Renal pelvis (tissue), 12 donors: Measurements from ENCODE around the gene FAAH2. TPM values are rescaled to one million over a fixed set of nuclear protein-coding genes. Genes with fewer than 3 reads are reported as not detected.
"Not testable (repeated sequence)": the region's sequence is repeated elsewhere in the genome, so short reads cannot be mapped to it uniquely, and the experiment has no call there.

Experiments
- DNase-seq: peaks from one replicate; pipeline ENCODE4 v3.0.0-alpha.2; 2013
- long read RNA-seq, 16 experiments: transcript quantifications; one replicate each; lab custom pipeline, GENCODE V29; 2026
- polyA plus RNA-seq, 3 donors: library from polyadenylated mRNA; unstranded; fragments of 120-200 nt; gene quantifications; one replicate each; pipeline ENCODE4 v1.2.1, GENCODE V29; 2013; ENCODE audit not compliant: insufficient read length in 3 of 3

FAAH2 gene, protein sequence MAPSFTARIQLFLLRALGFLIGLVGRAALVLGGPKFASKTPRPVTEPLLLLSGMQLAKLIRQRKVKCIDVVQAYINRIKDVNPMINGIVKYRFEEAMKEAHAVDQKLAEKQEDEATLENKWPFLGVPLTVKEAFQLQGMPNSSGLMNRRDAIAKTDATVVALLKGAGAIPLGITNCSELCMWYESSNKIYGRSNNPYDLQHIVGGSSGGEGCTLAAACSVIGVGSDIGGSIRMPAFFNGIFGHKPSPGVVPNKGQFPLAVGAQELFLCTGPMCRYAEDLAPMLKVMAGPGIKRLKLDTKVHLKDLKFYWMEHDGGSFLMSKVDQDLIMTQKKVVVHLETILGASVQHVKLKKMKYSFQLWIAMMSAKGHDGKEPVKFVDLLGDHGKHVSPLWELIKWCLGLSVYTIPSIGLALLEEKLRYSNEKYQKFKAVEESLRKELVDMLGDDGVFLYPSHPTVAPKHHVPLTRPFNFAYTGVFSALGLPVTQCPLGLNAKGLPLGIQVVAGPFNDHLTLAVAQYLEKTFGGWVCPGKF
- polyA plus RNA-seq, result 10 to 100 TPM in 2 of 3 donors, 1 to 10 TPM in 1; 9.5 to 16.1 (median 15.4) TPM
- long read RNA-seq, donor 1, result 0 reads
- long read RNA-seq, donor 2, partial matches to known transcripts, result 0 of 2 reads
- long read RNA-seq, donor 2, other reads (novel, unspliced or antisense), result 0 of 2 reads
- long read RNA-seq, donor 3, partial matches to known transcripts, result 0 of 1 reads
- long read RNA-seq, donor 3, other reads (novel, unspliced or antisense), result 0 of 1 reads
- long read RNA-seq, donor 4, partial matches to known transcripts, result 8 of 9 reads
- long read RNA-seq, donor 4, other reads (novel, unspliced or antisense), result 0 of 9 reads
- long read RNA-seq, donor 5, result 0 reads
- long read RNA-seq, donor 6, partial matches to known transcripts, result 5 of 5 reads
- long read RNA-seq, donor 6, other reads (novel, unspliced or antisense), result 0 of 5 reads
- long read RNA-seq, donor 7, partial matches to known transcripts, result 9 of 10 reads
- long read RNA-seq, donor 7, other reads (novel, unspliced or antisense), result 0 of 10 reads
- long read RNA-seq, donor 8, result 0 reads
- long read RNA-seq, donor 9, partial matches to known transcripts, result 0 of 1 reads
- long read RNA-seq, donor 9, other reads (novel, unspliced or antisense), result 0 of 1 reads
- long read RNA-seq, donor 10, partial matches to known transcripts, result 0 of 3 reads
- long read RNA-seq, donor 10, other reads (novel, unspliced or antisense), result 0 of 3 reads
- long read RNA-seq, donor 11, partial matches to known transcripts, result 0 of 3 reads
- long read RNA-seq, donor 11, other reads (novel, unspliced or antisense), result 0 of 3 reads
- long read RNA-seq, donor 12, partial matches to known transcripts, result 0 of 4 reads
- long read RNA-seq, donor 12, other reads (novel, unspliced or antisense), result 0 of 4 reads
- long read RNA-seq, donor 13, partial matches to known transcripts, result 6 of 8 reads
- long read RNA-seq, donor 13, other reads (novel, unspliced or antisense), result 0 of 8 reads
- long read RNA-seq, donor 14, partial matches to known transcripts, result 0 of 3 reads
- long read RNA-seq, donor 14, other reads (novel, unspliced or antisense), result 0 of 3 reads
- long read RNA-seq, donor 15, partial matches to known transcripts, result 0 of 3 reads
- long read RNA-seq, donor 15, other reads (novel, unspliced or antisense), result 0 of 3 reads
- long read RNA-seq, donor 16, partial matches to known transcripts, result 0 of 1 reads
- long read RNA-seq, donor 16, other reads (novel, unspliced or antisense), result 0 of 1 reads

DNA sequence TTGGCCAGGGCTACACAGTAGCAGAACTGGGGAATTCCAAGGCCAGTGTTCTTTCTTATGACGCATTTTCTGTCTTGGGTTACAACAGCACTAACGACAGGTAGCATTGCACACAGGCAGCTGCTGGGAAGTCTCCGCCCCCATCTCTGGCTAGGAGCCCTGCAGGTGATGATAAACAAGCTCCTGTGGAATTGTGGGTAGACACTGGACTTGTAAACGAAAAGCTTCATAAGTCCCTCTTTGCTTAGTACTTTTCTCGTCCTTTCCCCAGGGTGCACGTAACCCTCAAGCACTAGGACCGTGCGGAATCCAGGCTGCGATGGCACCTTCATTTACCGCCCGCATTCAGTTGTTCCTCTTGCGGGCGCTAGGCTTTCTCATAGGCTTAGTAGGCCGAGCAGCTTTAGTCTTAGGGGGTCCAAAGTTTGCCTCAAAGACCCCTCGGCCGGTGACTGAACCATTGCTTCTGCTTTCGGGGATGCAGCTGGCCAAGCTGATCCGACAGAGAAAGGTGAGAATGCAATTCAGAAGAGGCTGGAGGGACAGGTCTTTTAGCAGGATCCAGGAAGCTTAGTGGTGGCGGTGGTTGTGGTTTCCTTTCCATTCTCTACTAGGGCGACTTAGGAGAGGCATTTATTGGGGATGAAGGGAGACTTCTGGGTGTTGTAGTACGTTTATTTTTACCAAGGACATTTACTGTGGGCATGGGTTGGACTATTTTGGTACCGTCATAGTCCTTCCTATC is at the start of gene FAAH2:
Gene FAAH2 (plus strand): TSS at position 200 of the 745 bp plus-strand sequence. CDS start 120 bp downstream, at position 320.
- peak; percentile 41 for DNase-seq

DNA sequence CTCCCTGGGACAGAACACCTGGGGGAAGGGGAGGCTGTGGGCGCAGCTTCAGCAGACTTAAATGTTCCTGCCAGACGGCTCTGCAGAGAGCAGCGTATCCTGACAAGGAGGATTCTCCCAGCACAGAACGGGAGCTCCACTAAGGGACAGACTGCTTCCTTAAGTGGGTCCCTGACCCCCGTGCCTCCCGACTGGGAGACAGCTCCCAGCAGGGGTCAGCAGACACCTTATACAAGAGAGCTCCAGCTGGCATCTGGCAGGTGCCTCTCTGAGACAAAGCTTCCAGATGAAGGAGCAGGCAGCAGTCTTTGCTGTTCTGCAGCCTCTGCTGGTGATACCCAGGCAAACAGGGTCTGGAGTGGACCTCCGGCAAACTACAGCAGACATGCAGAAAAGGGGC is 44.5 kb upstream of the FAAH2 start:
- no peak for DNase-seq

DNA sequence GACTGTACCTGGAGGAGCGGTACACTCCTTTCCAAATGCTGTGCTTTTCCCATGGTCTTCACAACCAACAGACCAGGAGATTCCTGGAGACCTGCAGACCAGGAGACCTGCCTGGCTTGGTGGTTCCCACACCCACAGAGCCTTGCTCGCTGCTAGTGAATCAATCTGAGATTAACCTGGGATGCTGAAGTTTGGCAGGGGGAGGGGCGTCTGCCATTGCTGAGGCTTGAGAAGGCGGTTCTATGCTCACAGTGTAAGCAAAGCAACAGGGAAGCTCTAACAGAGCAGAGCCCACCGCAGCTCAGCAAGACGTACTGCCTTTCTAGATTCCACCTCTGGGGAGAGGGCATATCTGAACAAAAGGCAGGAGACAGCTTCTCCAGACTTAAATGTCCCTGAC is 34.5 kb upstream of the FAAH2 start:
- DNase-seq, result no peak

DNA sequence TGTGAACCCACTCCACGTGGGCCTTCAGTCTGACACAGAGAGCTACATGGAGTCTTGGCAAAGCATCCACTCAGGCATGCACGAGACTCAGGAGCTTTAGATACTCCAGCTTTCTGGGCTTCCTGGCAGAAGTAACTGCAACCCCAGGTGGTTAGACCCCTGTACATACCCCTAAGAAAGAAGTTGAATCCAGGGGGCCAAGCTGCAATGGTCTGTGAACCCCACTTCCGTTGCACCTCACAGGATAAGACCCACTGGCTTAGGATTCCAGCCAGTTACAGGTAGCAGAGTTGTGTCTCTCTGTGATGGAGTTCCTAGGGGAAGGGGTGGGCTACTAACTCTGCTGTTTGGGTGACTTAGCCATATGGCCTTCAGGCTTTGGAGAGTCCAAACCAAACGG is 21.4 kb upstream of the FAAH2 start:
- no peak for DNase-seq

DNA sequence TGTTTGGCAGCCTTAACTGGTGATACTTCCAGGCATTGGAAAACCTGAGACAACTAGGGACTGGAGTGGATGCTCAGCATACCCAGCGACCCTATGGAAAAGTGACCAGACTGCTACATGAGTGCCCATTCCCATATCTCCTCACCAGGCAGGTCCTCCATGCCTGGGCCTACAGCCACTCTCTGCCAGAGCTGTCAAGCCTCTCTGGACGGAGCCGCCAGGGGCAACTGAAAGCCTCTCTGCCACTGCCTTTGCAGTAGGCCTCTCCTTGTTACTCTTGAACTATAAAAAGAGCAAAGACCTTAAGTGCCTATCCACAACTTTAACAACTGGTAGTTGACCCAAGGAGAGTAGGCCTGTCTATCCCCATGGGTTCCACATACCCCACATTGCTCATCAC is 20.2 kb upstream of the FAAH2 start:
- DNase-seq, result no peak

DNA sequence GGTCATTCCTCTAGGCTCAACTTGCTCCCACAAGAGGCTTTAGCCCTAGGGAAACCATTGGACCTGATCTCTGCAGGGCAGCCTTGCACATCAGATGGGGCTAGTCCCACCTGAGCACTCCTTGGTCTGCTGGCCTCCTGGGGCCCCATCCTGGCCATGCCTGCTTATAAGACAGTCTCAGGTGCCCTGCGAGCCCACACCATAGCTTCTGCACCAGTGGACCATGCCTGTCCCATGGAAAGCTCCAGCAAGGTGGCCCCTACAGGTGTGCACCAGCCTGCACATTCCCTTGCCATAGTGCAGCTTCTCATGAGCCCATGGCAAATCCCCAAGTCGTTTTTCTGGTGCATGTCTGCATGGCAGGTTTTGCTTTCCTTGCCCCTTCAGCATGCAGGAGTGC is 19.6 kb upstream of the FAAH2 start:
- no peak for DNase-seq

DNA sequence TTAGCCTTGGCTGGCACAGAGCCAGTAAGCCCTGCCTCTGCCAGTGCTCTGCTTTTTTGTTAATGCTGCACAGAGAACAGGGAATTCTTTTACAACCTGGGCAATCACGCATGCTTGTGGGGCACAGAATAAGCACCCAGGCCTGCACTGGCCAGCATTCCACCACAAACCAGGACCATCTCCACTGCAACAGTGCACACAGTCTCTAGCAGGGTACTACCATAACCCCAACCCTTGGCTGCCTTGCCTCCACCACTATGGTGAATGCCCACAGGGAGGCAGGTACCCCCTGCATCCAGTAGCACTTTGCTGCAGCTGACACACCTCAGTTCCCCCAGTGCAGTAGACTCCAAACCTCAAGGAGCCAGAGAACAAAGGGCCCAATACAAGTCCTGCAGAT is 19.2 kb upstream of the FAAH2 start:
- DNase-seq, result no peak

DNA sequence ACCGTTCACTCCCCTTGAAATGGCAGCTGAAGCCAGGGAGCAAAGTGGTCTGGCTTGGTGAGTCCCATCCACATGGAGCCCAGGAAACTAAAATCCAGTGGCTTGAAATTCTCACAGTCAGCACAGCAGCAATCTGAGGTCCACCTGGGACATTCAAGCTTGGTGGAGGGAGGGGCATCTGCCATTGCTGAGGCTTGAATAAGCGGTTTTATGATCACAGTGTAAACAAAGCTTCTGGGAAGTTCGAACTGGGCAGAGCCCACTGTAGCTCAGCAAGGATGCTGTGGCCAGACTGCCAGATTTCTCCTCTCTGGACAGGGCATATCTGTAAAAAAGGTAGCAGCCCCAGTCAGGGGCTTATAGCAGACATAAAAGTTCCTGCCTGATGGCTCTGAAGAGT is 15.5 kb upstream of the FAAH2 start:
- DNase-seq, result no peak

DNA sequence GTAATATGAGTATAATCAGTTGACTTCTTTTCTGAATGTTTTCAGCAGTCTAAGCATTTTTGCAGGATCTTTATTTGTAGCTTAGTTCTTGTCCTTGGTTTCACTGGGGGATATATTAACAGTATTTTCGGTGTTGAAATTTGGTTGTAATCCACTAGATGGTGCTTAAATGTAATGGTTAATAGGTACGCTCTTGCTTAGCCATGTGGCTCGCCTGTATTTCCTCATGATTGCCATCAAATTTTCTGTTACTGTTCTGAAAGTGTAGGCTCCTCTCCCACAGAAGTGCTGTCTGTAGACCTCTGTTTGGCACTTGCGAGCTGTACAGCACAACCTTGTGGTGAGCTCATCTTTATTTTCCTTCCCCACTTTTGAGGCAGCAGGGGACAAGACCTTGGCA is 3.9 kb upstream of the FAAH2 start:
- no peak for DNase-seq

DNA sequence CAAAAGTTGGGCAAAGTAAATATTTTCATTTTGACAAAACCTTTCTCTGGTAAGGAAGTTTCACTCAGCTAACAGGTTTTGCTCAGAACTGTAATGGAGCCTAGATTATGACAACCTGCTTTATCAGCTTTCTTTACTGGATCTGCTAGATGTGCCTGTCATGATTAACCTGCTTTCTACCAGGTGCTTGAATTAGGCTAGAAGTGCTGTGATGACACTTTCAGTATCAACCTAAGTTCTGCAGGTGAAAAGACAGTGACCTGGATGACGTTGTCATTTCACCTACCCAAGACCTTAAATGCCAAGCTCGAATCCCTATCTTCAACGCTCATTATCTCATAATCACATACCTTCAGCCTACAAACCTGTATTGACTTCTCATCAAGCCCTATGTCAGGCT is 1.5 kb upstream of the FAAH2 start:
- no peak for DNase-seq

DNA sequence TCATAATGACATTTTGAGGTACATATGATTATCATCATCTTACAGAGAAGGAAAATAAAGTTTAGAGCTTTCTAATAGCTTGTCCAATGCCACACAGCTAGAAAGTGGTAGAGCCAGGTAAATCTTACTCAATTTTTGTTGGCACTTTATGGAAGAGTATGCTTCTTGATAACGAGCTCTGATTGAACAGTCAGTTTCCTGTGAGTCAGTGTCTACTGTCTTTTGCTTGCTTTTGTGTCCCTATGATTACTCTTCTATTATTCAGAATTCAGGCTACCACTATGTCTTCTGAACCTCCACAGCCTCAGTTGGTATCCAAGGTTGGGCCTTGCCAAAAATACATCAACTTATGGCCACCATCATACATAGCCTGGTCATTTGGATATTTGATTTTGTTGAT is 2.6 kb downstream of the FAAH2 start:
- DNase-seq, result no peak

DNA sequence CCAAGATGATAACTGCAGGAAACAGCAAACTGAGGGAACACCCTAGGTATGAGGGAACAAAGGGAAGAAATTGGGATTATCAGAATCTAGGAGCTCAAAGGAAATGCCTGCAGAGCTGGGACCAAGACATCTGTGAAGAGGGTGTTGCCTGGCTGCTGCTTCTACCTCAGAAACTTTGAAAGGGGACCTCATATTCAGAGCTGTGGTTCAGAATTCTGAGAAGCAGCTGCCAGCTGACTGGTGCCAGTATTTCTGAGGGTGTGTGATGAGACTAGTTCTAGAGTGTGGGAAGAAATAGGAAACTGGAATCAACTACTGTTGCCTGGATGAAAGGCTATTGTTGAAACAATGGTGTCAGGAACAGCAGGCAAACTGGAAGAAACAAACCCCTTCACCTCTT is 8.5 kb downstream of the FAAH2 start:
- no peak for DNase-seq

DNA sequence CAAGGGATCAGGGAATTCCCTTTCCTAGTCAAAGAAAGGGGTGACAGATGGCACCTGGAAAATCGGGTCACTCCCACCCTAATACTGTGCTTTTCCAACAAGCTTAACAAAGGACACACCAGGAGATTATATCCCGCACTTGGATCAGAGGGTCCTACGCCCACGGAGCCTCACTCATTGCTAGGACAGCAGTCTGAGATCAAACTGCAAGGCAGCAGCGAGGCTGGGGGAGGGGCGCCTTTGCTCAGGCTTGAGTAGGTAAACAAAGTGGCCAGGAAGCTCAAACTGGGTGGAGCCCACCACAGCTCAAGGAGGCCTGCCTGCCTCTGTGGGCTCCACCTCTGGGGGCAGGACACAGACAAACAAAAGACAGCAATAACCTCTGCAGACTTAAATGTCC is 9.2 kb downstream of the FAAH2 start:
- not testable (repeated sequence) for DNase-seq

DNA sequence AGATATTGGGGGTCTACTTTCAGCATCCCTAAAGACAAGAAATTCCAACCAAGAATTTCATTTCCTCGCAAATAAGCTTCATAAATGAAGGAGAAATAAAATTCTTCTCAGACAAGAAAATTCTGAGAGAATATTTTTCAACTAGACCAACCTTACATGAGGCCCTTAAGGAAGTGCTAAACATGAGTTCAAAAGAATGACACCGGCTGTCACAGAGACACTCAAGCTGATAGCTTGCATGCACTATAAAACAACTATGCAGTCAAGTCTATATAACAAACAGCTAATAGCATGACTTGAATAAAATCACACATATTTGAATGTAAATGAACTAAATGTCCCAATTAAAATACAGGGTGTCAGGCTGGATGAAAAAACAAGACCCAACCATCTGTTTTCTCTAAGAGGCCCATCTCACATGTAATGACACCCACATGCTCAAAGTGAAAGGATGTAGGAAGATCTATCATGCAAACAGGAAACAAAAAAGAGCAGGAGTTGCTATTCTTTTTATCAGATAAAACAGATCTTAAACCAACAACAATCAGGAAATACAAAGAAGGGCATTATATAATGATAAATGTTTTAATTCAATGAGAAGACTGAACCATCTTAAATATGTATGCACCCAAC is 27.2 kb downstream of the FAAH2 start:
- DNase-seq, result no peak

DNA sequence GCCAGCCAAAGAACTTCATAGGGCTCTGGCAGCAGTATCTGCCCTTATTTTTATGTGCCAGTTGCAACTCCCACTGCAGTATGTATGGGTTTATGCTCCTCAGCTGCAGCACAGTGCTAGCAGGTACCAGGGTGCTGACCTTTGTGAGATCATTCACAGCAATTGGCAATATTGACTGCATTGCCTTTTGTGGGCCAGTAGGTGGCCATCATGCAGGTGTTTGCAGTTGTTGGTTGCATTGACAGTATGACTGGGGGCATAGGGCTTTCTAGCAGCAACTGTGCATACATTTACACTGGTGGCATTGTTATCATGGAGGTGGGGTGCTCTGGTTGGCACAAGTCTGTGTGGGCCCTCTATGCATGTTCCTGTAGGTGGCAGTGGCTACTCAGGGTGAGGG is 42.5 kb downstream of the FAAH2 start:
- no peak for DNase-seq

DNA sequence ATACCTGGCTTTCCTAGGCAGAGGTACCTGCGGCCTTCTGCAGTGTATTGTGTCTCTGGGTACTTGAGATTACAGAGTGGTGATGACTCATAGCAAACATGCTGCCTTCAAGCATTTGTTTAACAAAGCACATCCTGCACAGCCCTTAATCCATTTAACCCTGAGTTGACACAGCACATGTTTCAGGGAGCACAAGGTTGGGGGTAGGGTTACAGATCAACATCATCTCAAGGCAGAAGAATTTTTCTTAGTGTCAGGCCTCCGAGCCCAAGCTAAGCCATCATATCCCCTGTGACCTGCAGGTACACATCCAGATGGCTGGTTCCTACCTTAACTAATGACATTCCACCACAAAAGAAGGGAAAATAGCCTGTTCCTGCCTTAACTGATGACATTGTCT is 49.3 kb downstream of the FAAH2 start:
- DNase-seq, result not testable (repeated sequence)

DNA sequence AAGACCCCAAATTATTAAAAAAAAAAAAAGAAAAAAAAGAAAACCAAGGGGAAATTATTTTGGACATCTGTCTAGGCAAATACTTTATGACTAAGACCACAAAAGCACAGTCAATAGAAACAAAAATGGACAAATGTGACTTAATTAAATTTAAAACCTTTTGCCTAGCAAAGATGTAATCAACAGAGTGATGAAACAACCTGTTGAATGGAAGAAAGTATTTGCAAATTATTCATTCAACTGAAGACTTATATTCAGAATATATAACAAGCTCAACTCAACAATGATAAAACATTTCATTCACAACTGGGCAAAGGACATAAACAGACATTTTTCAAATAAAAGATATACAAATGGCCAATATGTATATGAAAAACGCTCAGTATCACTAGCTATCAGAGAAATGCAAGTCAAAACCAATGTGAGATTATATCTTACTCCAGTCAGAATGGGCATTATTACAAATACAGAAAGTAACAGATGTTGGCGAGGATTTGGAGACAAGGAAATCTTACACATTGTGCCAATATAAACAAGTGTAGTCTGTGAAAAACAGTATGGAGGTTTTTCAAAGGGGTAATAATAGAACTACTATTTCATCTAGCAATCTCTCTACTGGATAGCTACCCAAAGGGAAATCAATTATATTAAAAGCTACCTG is 67.1 kb downstream of the FAAH2 start:
- DNase-seq, result no peak

DNA sequence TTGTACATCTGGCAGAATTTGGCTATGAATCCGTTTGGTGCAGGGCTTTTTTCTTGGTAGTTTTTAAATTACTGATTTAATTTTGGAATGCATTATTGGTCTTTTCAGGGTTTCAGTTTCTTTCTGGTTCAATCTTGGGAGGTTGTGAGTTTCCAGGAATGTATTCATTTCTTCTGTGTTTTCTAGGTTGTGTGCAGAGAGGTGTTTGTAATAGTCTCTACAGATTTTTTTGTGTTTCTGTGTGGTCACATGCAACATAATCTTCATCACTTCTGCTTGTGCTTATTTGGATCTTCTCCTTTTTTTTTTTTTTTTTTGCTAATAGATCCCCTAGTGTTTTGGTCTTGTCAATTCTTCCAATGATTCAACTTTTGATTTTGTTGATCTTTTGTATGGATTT is 77.6 kb downstream of the FAAH2 start:
- no peak for DNase-seq

DNA sequence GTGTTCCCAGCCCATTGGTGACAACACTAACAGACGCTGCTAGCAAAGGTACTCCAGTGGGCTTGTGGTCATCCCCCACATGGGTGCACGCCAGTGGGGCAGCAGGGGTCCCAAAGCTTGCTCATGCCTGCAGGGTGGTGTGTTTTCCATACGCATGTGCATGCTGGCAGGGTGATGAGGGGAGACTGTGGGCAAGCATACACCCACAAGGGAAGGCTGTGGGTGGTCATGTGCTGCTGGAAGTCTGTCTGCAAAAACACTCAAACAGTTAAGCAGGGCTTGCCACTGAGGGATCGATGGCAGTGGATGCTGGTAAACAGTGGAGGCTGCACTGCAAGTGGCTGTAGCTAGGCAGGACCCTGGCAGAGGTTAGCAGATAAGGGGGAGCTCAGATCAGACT is 79.9 kb downstream of the FAAH2 start:
- no peak for DNase-seq
